Esophagus muscularis mucosa (tissue), 4 donors: ENCODE measurements around the gene APOE. TPM values are rescaled to one million over a fixed set of nuclear protein-coding genes. Genes with fewer than 3 reads are reported as not detected.
"Not testable (repeated sequence)": the region's sequence is repeated elsewhere in the genome, so short reads cannot be mapped to it uniquely, and the experiment has no call there.

Source experiments
- DNase-seq: peaks from one replicate; pipeline ENCODE4 v3.0.0-alpha.2; 2017; ENCODE audit errors: extremely low spot score
- H3K27ac ChIP-seq, 4 donors: fragments of 200-600 bp; sonication (generic); replicated peaks in 1 of 4; 1 replicate in 3 of 4; 2 replicates in 1 of 4; pipeline ENCODE4 v1.5.1; 2016 to 2019; ENCODE audit warnings: mild to moderate bottlenecking in 1 of 4
- H3K27me3 ChIP-seq, 4 donors: fragments of 200-600 bp; sonication (generic); one replicate each; pipeline versions ENCODE4 v1.5.1 to v1.6.0; 2016 to 2019
- H3K36me3 ChIP-seq, 4 donors: fragments of 200-600 bp; sonication (generic); one replicate each; pipeline ENCODE4 v1.5.1; 2016 to 2019
- H3K4me1 ChIP-seq, 4 donors: fragments of 200-600 bp; sonication (generic); one replicate each; pipeline ENCODE4 v1.5.1; 2016 to 2019
- H3K4me3 ChIP-seq, 4 donors: fragments of 200-600 bp; sonication (generic); 1 replicate in 2 of 4; 2 replicates in 2 of 4; pipeline ENCODE4 v1.5.1; 2016 to 2019; ENCODE audit warnings: mild to moderate bottlenecking in 4 of 4, moderate library complexity in 1 of 4
- H3K9me3 ChIP-seq, 4 donors: fragments of 200-600 bp; sonication (generic); 1 replicate in 3 of 4; 2 replicates in 1 of 4; pipeline ENCODE4 v1.5.1; 2016 to 2019
- CTCF ChIP-seq, 3 experiments: fragments of 200-600 bp in 2 of 3; fragments of 450-650 bp in 1 of 3; sonication (generic) in 2 of 3; IDR thresholded peaks; one replicate each; pipeline ENCODE4 v1.5.1; 2017 to 2019; ENCODE audit warnings: antibody characterized with exemption in 3 of 3, mild to moderate bottlenecking in 2 of 3, moderate library complexity in 1 of 3
- EP300 ChIP-seq: sonication (generic); formaldehyde crosslinking; IDR thresholded peaks from one replicate; pipeline ENCODE4 v1.6.1; 2017; ENCODE audit warnings: antibody characterized with exemption
- POLR2A ChIP-seq: fragments of 450-650 bp; IDR thresholded peaks from one replicate; pipeline ENCODE4 v1.6.1; 2017; ENCODE audit warnings: antibody characterized with exemption, moderate library complexity, mild to moderate bottlenecking, low read depth
- POLR2AphosphoS5 ChIP-seq, 2 donors: sonication (generic); formaldehyde crosslinking; IDR thresholded peaks; one replicate each; pipeline ENCODE4 v1.6.1; 2017; ENCODE audit warnings: antibody characterized with exemption in 2 of 2
- WGBS: methylation state at CpG from one replicate; pipeline ENCODE4 v1.1.5; 2018; 5-methylcytosine and 5-hydroxymethylcytosine counted together
- intact Hi-C: fragments of 100-400 bp; cut with DNase I; formaldehyde crosslinking; loops from one replicate; pipeline ENCODE4 v1.15.1; 2023
- total RNA-seq, 4 donors: library from RNA; depleted of rRNA; stranded (reverse); fragments of >200 nt; gene quantifications; one replicate each; pipeline versions ENCODE4 v1.1.0 to v1.2.1, GENCODE V29; 2016

APOE gene
- total RNA-seq = 10 to 100 TPM; 20.3 to 47.3 (median 37.2) TPM

- WGBS = 4% methylated on average over 16 of the region's 20 CpGs
- intact Hi-C loops = no loop called here
- peaks cover 19 to 29% (median 28%) of the 10 kb centered on the region in 4 donors for H3K36me3 ChIP-seq
- H3K9me3 ChIP-seq = no peaks in the 10 kb centered on the region
- H3K4me3 ChIP-seq = peak within 1 kb of the TSS in 2 of 4 donors; percentile 12 to 14
- no peak for DNase-seq
- no peak within 1 kb of the TSS for H3K27ac ChIP-seq
- peaks cover 7 to 49% (median 25%) of the 10 kb centered on the region in 4 donors for H3K27me3 ChIP-seq
- peaks cover 9 to 31% (median 22%) of the 10 kb centered on the region in 4 donors for H3K4me1 ChIP-seq
- TF ChIP-seq EP300 = no peak
- TF ChIP-seq POLR2AphosphoS5 (IDR thresholded peaks at IDR 0.05) = no peak
- no peak for TF ChIP-seq POLR2A
- no peak for TF ChIP-seq CTCF (IDR thresholded peaks at IDR 0.05)
Observed at GRCh38 chr19:44905437-44906160, at the start of gene APOE. TSS of gene APOE (plus strand) at chr19:44905796. CDS start at chr19:44906625, 829 bp downstream.

DNA sequence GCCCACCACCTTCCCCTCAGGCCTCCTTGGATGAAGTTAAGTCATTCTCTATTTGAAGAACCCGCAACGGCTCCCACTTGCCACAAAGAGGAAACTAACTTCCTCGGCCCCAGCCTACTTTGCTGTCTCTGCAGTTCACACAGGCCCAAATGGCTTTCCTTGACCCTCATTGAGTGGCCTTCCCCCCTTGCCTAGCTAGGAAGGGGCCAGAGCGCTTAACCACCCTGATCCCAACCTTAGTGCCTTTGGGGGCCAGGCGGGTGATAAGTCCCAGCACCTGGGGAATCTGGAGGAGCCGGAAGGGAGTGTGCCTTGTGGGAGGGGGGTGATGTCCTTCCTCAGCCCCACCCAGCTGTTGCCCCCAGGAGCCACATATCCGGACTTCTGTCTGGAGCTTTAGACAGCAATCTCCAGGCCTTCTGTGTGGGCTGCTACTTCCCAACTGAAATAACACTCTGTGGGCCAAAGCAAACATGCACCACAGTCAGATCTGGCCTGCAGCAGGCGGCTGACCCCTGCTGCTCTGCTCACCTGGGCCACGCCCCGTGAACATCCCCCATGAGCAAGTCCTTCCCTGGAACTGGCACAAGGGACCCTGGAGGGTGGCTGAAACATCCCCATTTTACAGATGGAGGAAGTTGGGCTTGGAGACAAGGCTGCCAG lies 49.0 kb upstream of the APOE start:
- H3K27me3 ChIP-seq = no peaks in the 10 kb centered on the region
- H3K4me3 ChIP-seq = no peak overlapping the region
- H3K4me1 ChIP-seq = peaks cover 13 to 28% (median 20%) of the 10 kb centered on the region in 4 donors
- no peak for DNase-seq
- peak overlapping the region in 3 of 4 donors; percentile 44 to 47 (median 44) for H3K27ac ChIP-seq
- peaks cover 0 to 46% (median 17%) of the 10 kb centered on the region in 4 donors for H3K36me3 ChIP-seq
- H3K9me3 ChIP-seq = no peaks in the 10 kb centered on the region
- no peak for TF ChIP-seq EP300
- peak in 1 of 2 donors; percentile 10 for TF ChIP-seq POLR2AphosphoS5 (IDR thresholded peaks at IDR 0.05)
- intact Hi-C loops = no loop called here
- 72% methylated on average over 7 of the region's 10 CpGs for WGBS

GRCh38 chr19:44857837-44858236 lies 47.8 kb upstream of the APOE start:
- no peak overlapping the region for H3K27ac ChIP-seq
- H3K9me3 ChIP-seq = no peaks in the 10 kb centered on the region
- intact Hi-C loops = no loop called here
- peaks cover 12 to 25% (median 19%) of the 10 kb centered on the region in 4 donors for H3K4me1 ChIP-seq
- 76% methylated on average over 4 of the region's 4 CpGs for WGBS
- no peaks in the 10 kb centered on the region for H3K27me3 ChIP-seq
- TF ChIP-seq EP300 = no peak
- TF ChIP-seq POLR2AphosphoS5 (IDR thresholded peaks at IDR 0.05) = no peak
- no peak for TF ChIP-seq CTCF (IDR thresholded peaks at IDR 0.05)
- no peak for TF ChIP-seq POLR2A
- H3K36me3 ChIP-seq = peaks cover 4 to 44% (median 18%) of the 10 kb centered on the region in 4 donors
- H3K4me3 ChIP-seq = no peak overlapping the region
- DNase-seq = no peak

- Histone ChIP-seq H3K4me1 (peaks cover 9 to 18% (median 14%) of the 10 kb centered on the region in 4 donors), H3K36me3 (peaks cover 13 to 44% (median 29%) of the 10 kb centered on the region in 4 donors)
- H3K27ac ChIP-seq, H3K27me3 ChIP-seq, H3K4me3 ChIP-seq, intact Hi-C loops, DNase-seq, H3K9me3 ChIP-seq: not testable (repeated sequence)
- WGBS = 78% methylated on average over 3 of the region's 3 CpGs
Observed at GRCh38 chr19:44861576-44861975, 44.0 kb upstream of the APOE start.

DNA sequence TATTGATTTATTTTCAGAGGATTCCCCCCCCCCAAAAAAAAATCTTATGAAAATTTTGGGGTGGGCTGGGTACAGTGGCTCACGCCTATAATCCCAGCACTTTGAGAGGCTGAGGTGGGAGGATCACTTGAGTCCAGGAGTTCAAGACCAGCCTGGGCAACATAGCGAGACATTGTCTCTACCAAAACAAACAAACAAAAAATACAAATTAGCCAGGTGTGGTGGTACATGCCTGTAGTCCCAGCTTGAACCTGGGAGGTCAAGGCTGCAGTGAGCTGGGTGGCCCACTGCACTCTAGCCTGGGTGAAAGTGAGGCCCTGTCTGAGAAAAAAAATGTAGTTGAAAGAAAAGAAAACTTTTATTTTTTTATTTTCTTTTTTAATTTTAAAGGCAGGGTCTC lies 41.6 kb upstream of the APOE start:
- intact Hi-C loops = no loop called here
- TF ChIP-seq POLR2AphosphoS5 (IDR thresholded peaks at IDR 0.05) (no peak), CTCF (IDR thresholded peaks at IDR 0.05) (no peak), POLR2A (no peak)
- Histone ChIP-seq H3K4me1 (peaks cover 0 to 9% (median 6%) of the 10 kb centered on the region in 4 donors), H3K9me3 (no peaks in the 10 kb centered on the region), H3K4me3 (no peak overlapping the region), H3K36me3 (peaks cover 13 to 56% (median 40%) of the 10 kb centered on the region in 4 donors), H3K27ac (no peak overlapping the region), H3K27me3 (no peaks in the 10 kb centered on the region)
- WGBS = 94% methylated on average over 2 of the region's 2 CpGs
- DNase-seq = no peak
